Lower leg skin (tissue), 3 donors: Measurements from ENCODE around the gene NAA10.

Experiments used
- CTCF ChIP-seq, 3 donors: fragments of 450-650 bp; IDR thresholded peaks; one replicate each; pipeline ENCODE4 v1.5.1; 2016; ENCODE audit warnings: antibody characterized with exemption in 3 of 3, mild to moderate bottlenecking in 3 of 3, moderate library complexity in 2 of 3
- POLR2A ChIP-seq, 2 donors: fragments of 450-650 bp; IDR thresholded peaks; one replicate each; pipeline ENCODE4 v1.6.1; 2016 to 2017; ENCODE audit warnings: antibody characterized with exemption in 2 of 2, mild to moderate bottlenecking in 1 of 2, moderate library complexity in 1 of 2

GRCh38 chrX:153961292-153961691 is 26.5 kb upstream of the NAA10 start:
- TF ChIP-seq CTCF (IDR thresholded peaks at IDR 0.05) (no peak), POLR2A (IDR thresholded peaks at IDR 0.05) (no peak)
